ENCODE measurements around the gene PI4K2A.
"Not testable (repeated sequence)": the region's sequence is repeated elsewhere in the genome, so short reads cannot be mapped to it uniquely, and the experiment has no call there.

Gene PI4K2A

GRCh38 chr10:97632949-97633884 lies 7.3 kb upstream of the PI4K2A start, which contains the start of gene MORN4:
Gene MORN4, minus strand, starts transcription at chr10:97633500. Its CDS starts 13,847 bp downstream, at chr10:97619653.
- peak; percentile 90 for DNase-seq (ENCODE audit: low spot score)

GRCh38 chr10:97633921-97634320 lies 6.5 kb upstream of the PI4K2A start:
- peak; percentile 22 for DNase-seq (ENCODE audit: low spot score)

- DNase-seq (ENCODE audit: low spot score): no peak
Observed at GRCh38 chr10:97635577-97635976, 4.9 kb upstream of the PI4K2A start.

GRCh38 chr10:97639090-97639489 lies 1.4 kb upstream of the PI4K2A start:
- not testable (repeated sequence) for DNase-seq (ENCODE audit: low spot score)

- DNase-seq (ENCODE audit: low spot score): no peak
Observed at GRCh38 chr10:97640868-97641811, 669 bp downstream of the PI4K2A start.

- not testable (repeated sequence) for DNase-seq (ENCODE audit: low spot score)
Observed at GRCh38 chr10:97642471-97643159, 2.1 kb downstream of the PI4K2A start.

- no peak for DNase-seq (ENCODE audit: low spot score)
Observed at GRCh38 chr10:97643441-97643985, 3.0 kb downstream of the PI4K2A start.

GRCh38 chr10:97644936-97645335 lies 4.5 kb downstream of the PI4K2A start:
- no peak for DNase-seq (ENCODE audit: low spot score)

GRCh38 chr10:97647556-97647955 lies 7.1 kb downstream of the PI4K2A start:
- DNase-seq (ENCODE audit: low spot score): peak; percentile 17

GRCh38 chr10:97648562-97649404 lies 8.3 kb downstream of the PI4K2A start:
- DNase-seq (ENCODE audit: low spot score): peak; percentile 51

- DNase-seq (ENCODE audit: low spot score): not testable (repeated sequence)
Observed at GRCh38 chr10:97649405-97649750, 8.9 kb downstream of the PI4K2A start.

GRCh38 chr10:97650726-97651125 lies 10.3 kb downstream of the PI4K2A start:
- DNase-seq (ENCODE audit: low spot score): no peak

GRCh38 chr10:97651773-97652172 lies 11.3 kb downstream of the PI4K2A start:
- peak; percentile 8 for DNase-seq (ENCODE audit: low spot score)

GRCh38 chr10:97656777-97657176 lies 16.3 kb downstream of the PI4K2A start:
- DNase-seq (ENCODE audit: low spot score): no peak

- DNase-seq (ENCODE audit: low spot score): no peak
Observed at GRCh38 chr10:97659589-97659988, 19.1 kb downstream of the PI4K2A start.

- no peak for DNase-seq (ENCODE audit: low spot score)
Observed at GRCh38 chr10:97664282-97664850, 23.9 kb downstream of the PI4K2A start.

GRCh38 chr10:97666992-97667391 lies 26.5 kb downstream of the PI4K2A start:
- no peak for DNase-seq (ENCODE audit: low spot score)

- DNase-seq (ENCODE audit: low spot score): no peak
Observed at GRCh38 chr10:97667463-97667862, 27.0 kb downstream of the PI4K2A start.

GRCh38 chr10:97669571-97669970 lies 29.1 kb downstream of the PI4K2A start:
- DNase-seq (ENCODE audit: low spot score): no peak
